Endothelial cell of umbilical vein (primary cell): ENCODE results near the gene AGFG1.

Source experiments
- CTCF ChIP-seq, 2 donors: IDR thresholded peaks; 1 replicate in 1 of 2; 2 replicates in 1 of 2; pipeline ENCODE4 v1.5.1; 2011; ENCODE audit warnings: low read length in 2 of 2, mild to moderate bottlenecking in 2 of 2, moderate library complexity in 2 of 2, control low read depth in 1 of 2, inconsistent platforms in 1 of 2, low read depth in 1 of 2; ENCODE audit not compliant: insufficient read depth in 1 of 2; ENCODE audit errors: extremely low read depth in 1 of 2
- TF ChIP-seq, protein P1 (sequence below): IDR thresholded peaks from 2 replicates; pipeline ENCODE4 v1.6.1; 2011; ENCODE audit not compliant: insufficient read depth, insufficient read length

DNA sequence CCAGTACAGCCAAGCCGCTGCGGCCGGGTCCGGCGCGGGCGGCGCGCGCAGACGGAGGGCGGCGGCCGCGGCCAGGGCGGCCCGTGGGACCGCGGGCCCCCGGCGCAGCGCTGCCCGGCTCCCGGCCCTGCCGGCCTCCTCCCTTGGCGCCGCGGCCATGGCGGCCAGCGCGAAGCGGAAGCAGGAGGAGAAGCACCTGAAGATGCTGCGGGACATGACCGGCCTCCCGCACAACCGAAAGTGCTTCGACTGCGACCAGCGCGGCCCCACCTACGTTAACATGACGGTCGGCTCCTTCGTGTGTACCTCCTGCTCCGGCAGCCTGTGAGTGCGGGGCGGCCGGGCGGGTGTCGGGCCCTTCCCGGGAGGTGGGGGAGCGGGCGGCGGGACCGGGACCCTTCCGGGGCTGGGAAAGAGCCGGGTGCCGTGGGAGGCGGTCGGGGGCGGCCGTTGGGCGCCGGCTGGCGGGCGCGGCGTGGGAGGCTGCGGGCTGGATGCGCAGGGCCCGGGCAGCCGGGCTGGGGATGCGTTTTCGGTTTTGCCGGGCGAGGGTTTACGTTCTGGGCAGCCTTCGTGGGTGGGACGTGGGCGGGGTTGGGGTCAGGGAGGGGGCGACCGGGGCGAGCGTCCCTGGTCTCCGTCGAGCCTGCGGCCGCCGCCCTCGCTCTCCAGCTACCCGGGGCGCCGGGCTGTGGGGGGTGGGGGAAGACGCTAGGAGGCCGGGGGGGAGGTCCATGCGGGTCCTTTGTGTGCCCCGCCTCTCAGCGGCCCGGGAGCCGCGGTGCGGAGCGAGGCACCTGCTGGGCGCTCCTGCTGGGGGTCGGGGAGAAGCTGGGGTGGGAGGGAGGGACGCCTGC, 537 bp downstream of the AGFG1 start:
- no peak for TF ChIP-seq CTCF (IDR thresholded peaks at IDR 0.05; ENCODE audit: extremely low read depth in 1 of 2, insufficient read depth in 1 of 2, low read depth in 1 of 2, low read length in 2 of 2)
- TF ChIP-seq, protein P1, sequence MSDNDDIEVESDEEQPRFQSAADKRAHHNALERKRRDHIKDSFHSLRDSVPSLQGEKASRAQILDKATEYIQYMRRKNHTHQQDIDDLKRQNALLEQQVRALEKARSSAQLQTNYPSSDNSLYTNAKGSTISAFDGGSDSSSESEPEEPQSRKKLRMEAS, result no peak
